Keratinocyte (primary cell): ENCODE results near the gene CD300H. TPM values are rescaled to one million over a fixed set of nuclear protein-coding genes. Genes with fewer than 3 reads are reported as not detected.

ENCODE experiments used
- DNase-seq: peaks from one replicate; pipeline ENCODE4 v3.0.0-alpha.2; 2011; ENCODE audit warnings: low read depth, missing footprints, low spot score
- FAIRE-seq: peaks from 2 replicates; lab custom pipeline; 2011; peaks lifted over from hg19 to GRCh38; lab: Jason Lieb, UNC
- H2AFZ ChIP-seq: 2 replicates; pipeline ENCODE4 v1.6.0; 2012; ENCODE audit warnings: low read length, control low read depth, inconsistent platforms; ENCODE audit not compliant: control insufficient read depth
- H3K27ac ChIP-seq: 2 replicates; pipeline ENCODE4 v1.5.1; 2011; ENCODE audit warnings: low read length; ENCODE audit not compliant: control insufficient read depth, insufficient read depth
- H3K27me3 ChIP-seq: 3 replicates; pipeline ENCODE4 v1.6.0; 2011; ENCODE audit warnings: low read length; ENCODE audit not compliant: control insufficient read depth, insufficient read depth; ENCODE audit errors: extremely low read depth
- H3K36me3 ChIP-seq, 2 experiments: 2 replicates in 1 of 2; 3 replicates in 1 of 2; pipeline ENCODE4 v1.5.1; 2011; ENCODE audit warnings: low read length in 2 of 2, mild to moderate bottlenecking in 1 of 2; ENCODE audit not compliant: control insufficient read depth in 2 of 2, insufficient read depth in 2 of 2; ENCODE audit errors: extremely low read depth in 1 of 2
- H3K4me1 ChIP-seq: 3 replicates; pipeline ENCODE4 v1.5.1; 2011; ENCODE audit warnings: low read length; ENCODE audit not compliant: control insufficient read depth, insufficient read depth; ENCODE audit errors: extremely low read depth
- H3K4me2 ChIP-seq: 3 replicates; pipeline ENCODE4 v1.6.0; 2011; ENCODE audit warnings: low read depth, low read length; ENCODE audit not compliant: control insufficient read depth, insufficient read depth; ENCODE audit errors: extremely low read depth
- H3K4me3 ChIP-seq, 3 experiments: fragments of 200-600 bp in 1 of 3; sonication (generic) in 1 of 3; 2 replicates in 2 of 3; 3 replicates in 1 of 3; pipeline ENCODE4 v1.5.1; 2011 to 2016; ENCODE audit warnings: low read length in 3 of 3, mild to moderate bottlenecking in 3 of 3, control low read depth in 2 of 3, inconsistent platforms in 1 of 3, low read depth in 1 of 3, mixed read lengths in 1 of 3, mixed run types in 1 of 3, moderate library complexity in 1 of 3; ENCODE audit not compliant: control insufficient read depth in 2 of 3, insufficient read depth in 2 of 3; ENCODE audit errors: extremely low read depth in 1 of 3
- H3K79me2 ChIP-seq: 2 replicates; pipeline ENCODE4 v1.6.0; 2012; ENCODE audit warnings: low read length; ENCODE audit not compliant: control insufficient read depth, insufficient read depth
- H3K9ac ChIP-seq: 3 replicates; pipeline ENCODE4 v1.6.0; 2011; ENCODE audit warnings: low read length; ENCODE audit not compliant: control insufficient read depth, insufficient read depth; ENCODE audit errors: extremely low read depth
- H3K9me1 ChIP-seq: 3 replicates; pipeline ENCODE4 v1.6.0; 2011; ENCODE audit warnings: low read length; ENCODE audit not compliant: control insufficient read depth, insufficient read depth; ENCODE audit errors: extremely low read depth
- H3K9me3 ChIP-seq: 2 replicates; pipeline ENCODE4 v1.5.1; 2012; ENCODE audit warnings: low read depth, low read length; ENCODE audit not compliant: control insufficient read depth
- H4K20me1 ChIP-seq: 3 replicates; pipeline ENCODE4 v1.6.0; 2011; ENCODE audit warnings: low read length; ENCODE audit not compliant: control insufficient read depth, insufficient read depth; ENCODE audit errors: extremely low read depth
- CTCF ChIP-seq, 3 experiments: IDR thresholded peaks in 1 of 3; conservative IDR thresholded peaks in 1 of 3; optimal IDR thresholded peaks in 1 of 3; 2 replicates in 2 of 3; 3 replicates in 1 of 3; pipeline versions ENCODE3 to v1.5.1; 2011; ENCODE audit warnings: low read length in 3 of 3, mild to moderate bottlenecking in 3 of 3, moderate library complexity in 2 of 3, control low read depth in 1 of 3, inconsistent platforms in 1 of 3; ENCODE audit not compliant: insufficient read depth in 2 of 3; ENCODE audit errors: extremely low read depth in 1 of 3
- EZH2 ChIP-seq: IDR thresholded peaks from one replicate; pipeline ENCODE4 v1.6.1; 2012; ENCODE audit warnings: inconsistent platforms, mild to moderate bottlenecking, low read length, moderate library complexity
- dilution Hi-C: fragments of 300-500 bp; cut with MboI; formaldehyde crosslinking; loops from one replicate; pipeline ENCODE4 v1.7.0; 2020; ENCODE audit warnings: low sequenced_read_pairs; ENCODE audit not compliant: extremely low pct_ligation_motif_present
- polyA plus RNA-seq, 5 experiments: library from polyadenylated mRNA; depleted of rRNA in 3 of 5; stranded (reverse) in 3 of 5; stranded (forward) in 1 of 5; unstranded in 1 of 5; fragments of >200 nt; gene quantifications; 1 replicate in 1 of 5; 2 replicates in 3 of 5; 3 replicates in 1 of 5; pipeline versions ENCODE4 v1.2.1 to v1.2.3, GENCODE V29; 2011 to 2012; ENCODE audit warnings: missing spikeins in 2 of 5, low read depth in 1 of 5, low replicate concordance in 1 of 5

The CD300H gene
- polyA plus RNA-seq, 1 donor (not counting 4 experiments of a cell fraction or from before 2014, with no cell fraction given) = not detected

- Histone ChIP-seq H3K9me1 (no peaks in the 10 kb centered on the region), H3K9me3 (peaks cover 4% of the 10 kb centered on the region), H3K4me1 (no peaks in the 10 kb centered on the region), H3K4me3 (no peak overlapping the region), H4K20me1 (no peaks in the 10 kb centered on the region), H3K27ac (no peak overlapping the region), H2AFZ (no peak overlapping the region), H3K27me3 (peaks cover 4% of the 10 kb centered on the region), H3K9ac (no peak overlapping the region), H3K4me2 (no peak overlapping the region), H3K79me2 (no peaks in the 10 kb centered on the region), H3K36me3 (no peaks in the 10 kb centered on the region)
- FAIRE-seq (no peak), DNase-seq (no peak)
- dilution Hi-C loops = no loop called here
- no peak for TF ChIP-seq CTCF (optimal IDR thresholded peaks at IDR 0.05 in 1 of 3, IDR thresholded peaks at IDR 0.05 in 1 of 3, conservative IDR thresholded peaks at IDR 0.05 in 1 of 3; ENCODE audit: extremely low read depth in 1 of 3, insufficient read depth in 2 of 3, low read length in 3 of 3)
- no peak for TF ChIP-seq EZH2
Measured at GRCh38 chr17:74585711-74586110, 18.4 kb upstream of the CD300H start.

- H3K9me1 ChIP-seq = no peaks in the 10 kb centered on the region
- no peak overlapping the region for H3K27ac ChIP-seq
- no peaks in the 10 kb centered on the region for H3K4me1 ChIP-seq
- TF ChIP-seq CTCF (optimal IDR thresholded peaks at IDR 0.05 in 1 of 3, IDR thresholded peaks at IDR 0.05 in 1 of 3, conservative IDR thresholded peaks at IDR 0.05 in 1 of 3; ENCODE audit: extremely low read depth in 1 of 3, insufficient read depth in 2 of 3, low read length in 3 of 3) = no peak
- TF ChIP-seq EZH2 = no peak
- no peak for FAIRE-seq
- no peak for DNase-seq
- no peak overlapping the region for H3K4me2 ChIP-seq
- dilution Hi-C loops = no loop called here
- H4K20me1 ChIP-seq = no peaks in the 10 kb centered on the region
- no peak overlapping the region for H2AFZ ChIP-seq
- no peak overlapping the region for H3K9ac ChIP-seq
- no peaks in the 10 kb centered on the region for H3K79me2 ChIP-seq
- H3K36me3 ChIP-seq = no peaks in the 10 kb centered on the region
- H3K9me3 ChIP-seq = peaks cover 4% of the 10 kb centered on the region
- peaks cover 4% of the 10 kb centered on the region for H3K27me3 ChIP-seq
- no peak overlapping the region for H3K4me3 ChIP-seq
Measured at GRCh38 chr17:74584292-74585060, 17.2 kb upstream of the CD300H start.
